Endothelial cell of umbilical vein (primary cell): ENCODE results near the gene BABAM1. TPM values are rescaled to one million over a fixed set of nuclear protein-coding genes. Genes with fewer than 3 reads are reported as not detected.

Experiments used
- BruUV-seq: library from RNA; stranded (reverse); fragments of 400-500 nt; replicated peaks from 2 replicates; lab custom pipeline; 2021; lab: Mats Ljungman, UMichigan
- CTCF ChIA-PET: fragments of 300-600, 350-600 bp; sonication (Branson Sonifier 250); formaldehyde crosslinking; loops from one replicate; lab custom pipeline; 2021; ENCODE audit warnings: antibody characterized with exemption, inconsistent platforms; lab: Charles Lee
- POLR2A ChIA-PET: fragments of 300-600, 350-600 bp; sonication (Branson Sonifier 250); formaldehyde crosslinking; loops from one replicate; lab custom pipeline; 2021; ENCODE audit warnings: antibody characterized with exemption, inconsistent platforms; lab: Charles Lee
- DNase-seq: peaks from one replicate; pipeline ENCODE4 v3.0.0-alpha.2; 2011; ENCODE audit warnings: low read depth, low spot score
- FAIRE-seq: peaks from 2 replicates; lab custom pipeline; 2011; peaks lifted over from hg19 to GRCh38; lab: Jason Lieb, UNC
- H2AFZ ChIP-seq: 2 replicates; pipeline ENCODE4 v1.6.0; 2012; ENCODE audit warnings: low read depth, low read length, control low read depth, inconsistent platforms
- H3K27ac ChIP-seq: 2 replicates; pipeline ENCODE4 v1.5.1; 2011; ENCODE audit warnings: low read depth, mild to moderate bottlenecking, control low read depth, low read length, moderate library complexity; ENCODE audit not compliant: insufficient read depth
- H3K27me3 ChIP-seq, 2 experiments: 2 replicates each; pipeline versions ENCODE4 v1.6.0 to v1.6.1; 2011; ENCODE audit warnings: low read length in 2 of 2, mixed read lengths in 1 of 2; ENCODE audit not compliant: control insufficient read depth in 2 of 2, insufficient read depth in 2 of 2
- H3K36me3 ChIP-seq, 2 experiments: 2 replicates in 1 of 2; 3 replicates in 1 of 2; pipeline ENCODE4 v1.5.1; 2011; ENCODE audit warnings: low read length in 2 of 2, mild to moderate bottlenecking in 1 of 2, moderate library complexity in 1 of 2; ENCODE audit not compliant: control insufficient read depth in 2 of 2, insufficient read depth in 2 of 2; ENCODE audit errors: extremely low read depth in 1 of 2
- H3K4me1 ChIP-seq: 3 replicates; pipeline ENCODE4 v1.5.1; 2011; ENCODE audit warnings: mild to moderate bottlenecking, low read length; ENCODE audit not compliant: control insufficient read depth, insufficient read depth; ENCODE audit errors: extremely low read depth
- H3K4me2 ChIP-seq: 2 replicates; pipeline ENCODE4 v1.6.1; 2011; ENCODE audit warnings: low read length, control low read depth, mixed read lengths; ENCODE audit not compliant: insufficient read depth
- H3K4me3 ChIP-seq, 3 experiments: fragments of 200-600 bp in 1 of 3; sonication (generic), shearing (Covaris generic) in 1 of 3; replicated peaks in 1 of 3; 2 replicates each; pipeline ENCODE4 v1.5.1; 2011 to 2016; ENCODE audit warnings: control low read depth in 3 of 3, low read length in 3 of 3, mild to moderate bottlenecking in 2 of 3, inconsistent platforms in 1 of 3, low read depth in 1 of 3, moderate library complexity in 1 of 3; ENCODE audit not compliant: insufficient read depth in 1 of 3
- H3K79me2 ChIP-seq: 2 replicates; pipeline ENCODE4 v1.6.0; 2012; ENCODE audit warnings: low read length, inconsistent platforms; ENCODE audit not compliant: control insufficient read depth, insufficient read depth
- H3K9ac ChIP-seq: replicated peaks from 2 replicates; pipeline ENCODE3; 2011; ENCODE audit warnings: low read length, control low read depth; ENCODE audit not compliant: insufficient read depth; ENCODE audit errors: extremely low read depth
- H3K9me1 ChIP-seq: replicated peaks from 3 replicates; pipeline ENCODE4 v1.6.0; 2011; ENCODE audit warnings: mild to moderate bottlenecking, low read length; ENCODE audit not compliant: control insufficient read depth, insufficient read depth; ENCODE audit errors: extremely low read depth
- H3K9me3 ChIP-seq: replicated peaks from 2 replicates; pipeline ENCODE4 v1.5.1; 2012; ENCODE audit warnings: low read length, inconsistent platforms; ENCODE audit not compliant: control insufficient read depth, insufficient read depth
- H4K20me1 ChIP-seq: replicated peaks from 2 replicates; pipeline ENCODE3; 2011; ENCODE audit warnings: mild to moderate bottlenecking, low read length; ENCODE audit not compliant: control insufficient read depth, insufficient read depth; ENCODE audit errors: extremely low read depth
- EZH2 ChIP-seq: IDR thresholded peaks from 2 replicates; pipeline ENCODE4 v1.6.1; 2012; ENCODE audit warnings: borderline replicate concordance, low read depth, mild to moderate bottlenecking, moderate library complexity, low read length, inconsistent platforms; ENCODE audit not compliant: severe bottlenecking
- FOS ChIP-seq: IDR thresholded peaks from 2 replicates; pipeline ENCODE4 v1.6.1; 2011; ENCODE audit warnings: mild to moderate bottlenecking, low read length, moderate library complexity, borderline replicate concordance; ENCODE audit not compliant: insufficient read depth
- GATA2 ChIP-seq: IDR thresholded peaks from 2 replicates; pipeline ENCODE4 v1.7.0; 2011; ENCODE audit warnings: low read depth, mild to moderate bottlenecking, moderate library complexity, mixed read lengths, low read length; ENCODE audit not compliant: insufficient read length, insufficient read depth
- JUN ChIP-seq: IDR thresholded peaks from 2 replicates; pipeline ENCODE4 v1.6.1; 2011; ENCODE audit warnings: borderline replicate concordance, low read depth; ENCODE audit not compliant: insufficient read length, insufficient read depth
- POLR2A ChIP-seq: IDR thresholded peaks from 2 replicates; pipeline ENCODE4 v1.6.1; 2012; ENCODE audit warnings: low read depth, mild to moderate bottlenecking, control low read depth, low read length
- POLR2AphosphoS5 ChIP-seq: IDR thresholded peaks from 2 replicates; pipeline ENCODE4 v1.6.1; 2012; ENCODE audit warnings: low read depth, mild to moderate bottlenecking, control low read depth, low read length, moderate library complexity; ENCODE audit not compliant: insufficient read depth
- dilution Hi-C: fragments of 300-500 bp; cut with MboI; formaldehyde crosslinking; loops from one replicate; pipeline ENCODE4 v1.15.0; 2019; ENCODE audit warnings: low sequenced_read_pairs; ENCODE audit not compliant: extremely low pct_ligation_motif_present
- intact Hi-C: fragments of 100-400 bp; cut with micrococcal nuclease; formaldehyde crosslinking; loops from one replicate; pipeline ENCODE4 v1.10.0; 2022
- polyA plus RNA-seq, 4 experiments: library from polyadenylated mRNA; depleted of rRNA in 3 of 4; stranded (reverse) in 3 of 4; unstranded in 1 of 4; fragments of >200 nt; gene quantifications; 2 replicates each; pipeline versions ENCODE4 v1.2.1 to v1.2.3, GENCODE V29; 2011 to 2012; ENCODE audit warnings: missing spikeins in 1 of 4
- total RNA-seq: library from RNA; stranded (reverse); gene quantifications from 2 replicates; pipeline ENCODE4 v1.2.3, GENCODE V29; 2021
- TF ChIP-seq, protein P1 (sequence below), 2 donors: IDR thresholded peaks; 1 replicate in 1 of 2; 2 replicates in 1 of 2; pipeline ENCODE4 v1.5.1; 2011; ENCODE audit warnings: low read length in 2 of 2, mild to moderate bottlenecking in 2 of 2, moderate library complexity in 2 of 2, control low read depth in 1 of 2, inconsistent platforms in 1 of 2, low read depth in 1 of 2; ENCODE audit not compliant: insufficient read depth in 1 of 2; ENCODE audit errors: extremely low read depth in 1 of 2
- TF ChIP-seq, protein P2 (sequence below): IDR thresholded peaks from 2 replicates; pipeline ENCODE4 v1.6.1; 2011; ENCODE audit not compliant: insufficient read depth, insufficient read length

The BABAM1 gene
- total and polyA plus RNA-seq, 2 donors (not counting 3 experiments of a cell fraction or from before 2014, with no cell fraction given): 118 to 140 TPM

DNA sequence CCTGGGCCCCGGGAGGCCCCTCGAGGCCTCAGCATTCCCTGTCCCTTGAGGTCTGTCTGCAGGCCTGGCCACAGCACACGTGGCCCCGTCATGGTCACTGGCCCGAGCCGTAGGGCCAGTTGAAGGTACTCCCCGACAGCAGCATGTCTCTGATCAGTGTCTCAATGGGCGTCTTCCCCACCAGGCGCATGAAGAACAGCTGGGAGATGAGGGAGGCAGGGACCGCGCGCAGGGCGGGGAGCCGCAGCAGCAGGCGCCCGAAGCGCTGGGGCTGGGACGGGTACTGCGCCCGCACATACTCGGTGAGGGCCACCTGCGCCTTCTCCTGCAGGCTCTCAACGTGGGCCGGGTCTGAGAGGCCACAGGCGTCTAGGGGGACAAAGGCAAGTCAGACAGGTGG, 35.0 kb upstream of the BABAM1 start:
- Histone ChIP-seq H3K27me3 (no peaks in the 10 kb centered on the region), H3K4me3 (no peak overlapping the region), H4K20me1 (no peaks in the 10 kb centered on the region), H3K9ac (no peak overlapping the region), H3K4me2 (no peak overlapping the region), H3K4me1 (peaks cover 11% of the 10 kb centered on the region), H3K9me3 (no peaks in the 10 kb centered on the region), H3K27ac (no peak overlapping the region), H3K9me1 (no peaks in the 10 kb centered on the region), H2AFZ (no peak overlapping the region), H3K79me2 (peaks cover 18% of the 10 kb centered on the region), H3K36me3 (peaks cover 0 to 11% of the 10 kb centered on the region in 2 experiments)
- ChIA-PET CTCF (interaction anchor here (1.2 kb wide), 1 partner anchor 9 kb away, joined by 3 read pairs; no protein-coding TSS in a partner anchor), POLR2A (no interaction called here)
- intact Hi-C loops: no loop called here
- dilution Hi-C loops: no loop called here
- FAIRE-seq: no peak
- BruUV-seq: no TSS peak
- TF ChIP-seq, protein P1, sequence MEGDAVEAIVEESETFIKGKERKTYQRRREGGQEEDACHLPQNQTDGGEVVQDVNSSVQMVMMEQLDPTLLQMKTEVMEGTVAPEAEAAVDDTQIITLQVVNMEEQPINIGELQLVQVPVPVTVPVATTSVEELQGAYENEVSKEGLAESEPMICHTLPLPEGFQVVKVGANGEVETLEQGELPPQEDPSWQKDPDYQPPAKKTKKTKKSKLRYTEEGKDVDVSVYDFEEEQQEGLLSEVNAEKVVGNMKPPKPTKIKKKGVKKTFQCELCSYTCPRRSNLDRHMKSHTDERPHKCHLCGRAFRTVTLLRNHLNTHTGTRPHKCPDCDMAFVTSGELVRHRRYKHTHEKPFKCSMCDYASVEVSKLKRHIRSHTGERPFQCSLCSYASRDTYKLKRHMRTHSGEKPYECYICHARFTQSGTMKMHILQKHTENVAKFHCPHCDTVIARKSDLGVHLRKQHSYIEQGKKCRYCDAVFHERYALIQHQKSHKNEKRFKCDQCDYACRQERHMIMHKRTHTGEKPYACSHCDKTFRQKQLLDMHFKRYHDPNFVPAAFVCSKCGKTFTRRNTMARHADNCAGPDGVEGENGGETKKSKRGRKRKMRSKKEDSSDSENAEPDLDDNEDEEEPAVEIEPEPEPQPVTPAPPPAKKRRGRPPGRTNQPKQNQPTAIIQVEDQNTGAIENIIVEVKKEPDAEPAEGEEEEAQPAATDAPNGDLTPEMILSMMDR (IDR thresholded peaks at IDR 0.05; ENCODE audit: extremely low read depth in 1 of 2, insufficient read depth in 1 of 2, low read depth in 1 of 2, low read length in 2 of 2): no peak
- TF ChIP-seq GATA2 (no peak), JUN (no peak)
- DNase-seq: no peak

DNA sequence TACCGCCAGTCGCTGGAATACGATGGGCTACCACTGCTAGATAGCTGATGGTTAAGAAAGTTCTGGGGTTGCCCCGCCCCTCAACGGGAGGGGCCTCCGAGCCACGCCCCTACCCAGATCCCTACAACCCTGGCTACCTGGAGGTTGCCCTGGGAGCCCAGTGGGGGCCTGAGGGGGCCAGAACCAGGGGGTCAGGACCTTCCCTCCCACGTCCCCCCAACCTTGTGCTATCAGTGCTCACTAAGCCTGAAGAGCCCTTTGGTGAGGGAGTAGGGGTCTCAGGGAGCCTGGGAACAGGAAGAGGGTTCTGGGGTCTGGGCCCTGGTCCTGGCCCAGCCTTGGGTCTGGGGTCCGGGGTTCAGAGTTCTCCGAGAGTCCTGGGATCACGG, 32.3 kb upstream of the BABAM1 start:
- ChIA-PET POLR2A (interaction anchor here (1.0 to 1.1 kb wide), 2 partner anchors 9 to 47 kb away, joined by 4 to 5 read pairs; partner anchors contain the start of genes ANKLE1 and OCEL1), CTCF (interaction anchor here (0.8 to 1.8 kb wide), 11 partner anchors 9 to 166 kb away, joined by 3 to 16 read pairs (median 4); partner anchors contain the start of gene USE1)
- intact Hi-C loops (loop anchor here (1.0 to 2.0 kb wide), 2 partner anchors 30 to 32 kb away; partner anchors contain the start of gene BABAM1), dilution Hi-C loops (no loop called here)
- no peaks in the 10 kb centered on the region for H3K27me3 ChIP-seq
- peaks cover 4 to 11% of the 10 kb centered on the region in 2 experiments for H3K36me3 ChIP-seq
- no peaks in the 10 kb centered on the region for H3K9me1 ChIP-seq
- peak overlapping the region; percentile 13 for H3K9ac ChIP-seq
- H3K4me1 ChIP-seq: peaks cover 11% of the 10 kb centered on the region
- H2AFZ ChIP-seq: no peak overlapping the region
- peak overlapping the region; percentile 24 to 46 (median 45) for H3K4me3 ChIP-seq
- H3K4me2 ChIP-seq: peak overlapping the region; percentile 88
- BruUV-seq: no TSS peak
- TF ChIP-seq POLR2A (no peak), EZH2 (no peak), FOS (no peak), POLR2AphosphoS5 (no peak)
- TF ChIP-seq, protein P2, sequence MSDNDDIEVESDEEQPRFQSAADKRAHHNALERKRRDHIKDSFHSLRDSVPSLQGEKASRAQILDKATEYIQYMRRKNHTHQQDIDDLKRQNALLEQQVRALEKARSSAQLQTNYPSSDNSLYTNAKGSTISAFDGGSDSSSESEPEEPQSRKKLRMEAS: no peak
- no peaks in the 10 kb centered on the region for H3K9me3 ChIP-seq
- no peak overlapping the region for H3K27ac ChIP-seq
- H4K20me1 ChIP-seq: no peaks in the 10 kb centered on the region
- FAIRE-seq (peak; percentile 72), DNase-seq (peak; percentile 43)
- peaks cover 18% of the 10 kb centered on the region for H3K79me2 ChIP-seq
